IMR-90 (cell line): Measurements from ENCODE around the gene KCNAB1. TPM values are rescaled to one million over a fixed set of nuclear protein-coding genes. Genes with fewer than 3 reads are reported as not detected.

Experiments
- ATAC-seq: fragments of 200-7000 bp; cut with Tn5 transposase; 2 replicates; pipeline ENCODE4 v1.9.1; 2020; ENCODE audit warnings: low read depth, mild to moderate bottlenecking, moderate library complexity
- BruUV-seq: library from RNA; stranded (reverse); fragments of 400-500 nt; replicated peaks from 2 replicates; lab custom pipeline; 2021; lab: Mats Ljungman, UMichigan
- CTCF ChIA-PET: fragments of 300-600 bp; formaldehyde crosslinking; extraction: SDS; loops from one replicate; lab custom pipeline; 2021; ENCODE audit warnings: antibody characterized with exemption; lab: Yijun Ruan, JAX
- POLR2A ChIA-PET: fragments of 300-600 bp; sonication (Branson Sonifier 250); formaldehyde crosslinking; loops from one replicate; lab custom pipeline; 2022; ENCODE audit warnings: antibody characterized with exemption; ENCODE audit not compliant: unreplicated experiment; lab: Charles Lee
- DNase-seq: peaks from one replicate; pipeline ENCODE4 v3.0.0; 2013
- H2AFZ ChIP-seq: replicated peaks from 2 replicates; pipeline ENCODE3; 2013; ENCODE audit warnings: low read length, mild to moderate bottlenecking; ENCODE audit not compliant: poor library complexity
- H2AK5ac ChIP-seq: 2 replicates; pipeline ENCODE4 v1.6.1; 2013; ENCODE audit warnings: low read depth, low read length, inconsistent platforms
- H2AK9ac ChIP-seq: replicated peaks from 2 replicates; pipeline ENCODE3; 2013; ENCODE audit warnings: mild to moderate bottlenecking, low read depth, low read length, moderate library complexity; ENCODE audit not compliant: poor library complexity
- H2BK120ac ChIP-seq: 2 replicates; pipeline ENCODE4 v1.6.1; 2013; ENCODE audit warnings: low read depth, low read length, inconsistent platforms
- H2BK15ac ChIP-seq: 3 replicates; pipeline ENCODE4 v1.6.1; 2013; ENCODE audit warnings: low read depth, low read length, inconsistent platforms
- H2BK20ac ChIP-seq: 2 replicates; pipeline ENCODE4 v1.6.1; 2013; ENCODE audit warnings: low read depth, mild to moderate bottlenecking, inconsistent platforms, low read length, moderate library complexity
- H2BK5ac ChIP-seq: 2 replicates; pipeline ENCODE4 v1.6.1; 2013; ENCODE audit warnings: mild to moderate bottlenecking, low read depth, low read length, inconsistent platforms; ENCODE audit not compliant: poor library complexity, severe bottlenecking
- H3K14ac ChIP-seq: replicated peaks from 2 replicates; pipeline ENCODE4 v1.6.1; 2013; ENCODE audit warnings: low read depth, low read length, inconsistent platforms
- H3K18ac ChIP-seq: 2 replicates; pipeline ENCODE4 v1.6.1; 2013; ENCODE audit warnings: low read depth, low read length, control low read depth
- H3K23ac ChIP-seq: 2 replicates; pipeline ENCODE4 v1.6.1; 2013; ENCODE audit warnings: low read depth, low read length, inconsistent platforms
- H3K27ac ChIP-seq: 2 replicates; pipeline ENCODE4 v1.5.1; 2013; ENCODE audit warnings: mild to moderate bottlenecking, control low read depth, low read length; ENCODE audit not compliant: insufficient read depth
- H3K27me3 ChIP-seq: 2 replicates; pipeline ENCODE4 v1.6.1; 2013; ENCODE audit warnings: low read length; ENCODE audit not compliant: control insufficient read depth, insufficient read depth
- H3K36me3 ChIP-seq: 2 replicates; pipeline ENCODE4 v1.6.1; 2013; ENCODE audit warnings: low read length, mixed read lengths; ENCODE audit not compliant: control insufficient read depth, insufficient read depth
- H3K4ac ChIP-seq: 2 replicates; pipeline ENCODE4 v1.6.1; 2013; ENCODE audit warnings: low read depth, low read length, inconsistent platforms
- H3K4me1 ChIP-seq: 2 replicates; pipeline ENCODE4 v1.6.1; 2013; ENCODE audit warnings: low read length, mixed read lengths; ENCODE audit not compliant: control insufficient read depth, insufficient read depth
- H3K4me2 ChIP-seq: 2 replicates; pipeline ENCODE4 v1.6.1; 2013; ENCODE audit warnings: low read depth, mild to moderate bottlenecking, control low read depth, low read length, moderate library complexity
- H3K4me3 ChIP-seq: 2 replicates; pipeline ENCODE4 v1.5.1; 2013; ENCODE audit warnings: low read depth, mild to moderate bottlenecking, control low read depth, low read length, moderate library complexity; ENCODE audit not compliant: insufficient read depth
- H3K56ac ChIP-seq: 2 replicates; pipeline ENCODE4 v1.6.1; 2013; ENCODE audit warnings: low read length, inconsistent platforms; ENCODE audit not compliant: insufficient read depth; ENCODE audit errors: extremely low read depth
- H3K79me1 ChIP-seq, 2 experiments: 2 replicates each; pipeline ENCODE4 v1.6.1; 2013; ENCODE audit warnings: low read length in 2 of 2, inconsistent platforms in 1 of 2, low read depth in 1 of 2
- H3K9ac ChIP-seq: 2 replicates; pipeline ENCODE4 v1.6.1; 2013; ENCODE audit warnings: low read depth, low read length, control low read depth
- H3K9me1 ChIP-seq: 2 replicates; pipeline ENCODE4 v1.6.1; 2013; ENCODE audit warnings: low read length, inconsistent platforms; ENCODE audit not compliant: insufficient read depth
- H3K9me3 ChIP-seq: 2 replicates; pipeline ENCODE4 v1.6.1; 2013; ENCODE audit warnings: low read length; ENCODE audit not compliant: control insufficient read depth, insufficient read depth
- H4K20me1 ChIP-seq: 2 replicates; pipeline ENCODE4 v1.6.1; 2013; ENCODE audit warnings: low read length, inconsistent platforms; ENCODE audit not compliant: insufficient read depth
- H4K5ac ChIP-seq: 2 replicates; pipeline ENCODE4 v1.6.1; 2013; ENCODE audit warnings: mild to moderate bottlenecking, low read depth, low read length, control low read depth
- H4K8ac ChIP-seq, 2 experiments: 2 replicates each; pipeline ENCODE4 v1.6.1; 2013; ENCODE audit warnings: low read depth in 2 of 2, low read length in 2 of 2, control low read depth in 1 of 2, inconsistent platforms in 1 of 2
- H4K91ac ChIP-seq: 2 replicates; pipeline ENCODE4 v1.6.1; 2013; ENCODE audit warnings: low read depth, low read length, inconsistent platforms; ENCODE audit not compliant: insufficient read depth
- CEBPB ChIP-seq: IDR thresholded peaks from 2 replicates; pipeline ENCODE4 v1.6.1; 2012; ENCODE audit warnings: low read depth, low read length, improper control_type of control experiment
- CHD1 ChIP-seq: IDR thresholded peaks from 2 replicates; pipeline ENCODE4 v1.6.1; 2012; ENCODE audit warnings: low read depth, low read length, improper control_type of control experiment
- FOS ChIP-seq: fragments of 150-350 bp; IDR thresholded peaks from 2 replicates; pipeline ENCODE4 v1.6.1; 2016; ENCODE audit warnings: low read depth, low read length
- MAFK ChIP-seq: IDR thresholded peaks from 2 replicates; pipeline ENCODE4 v1.6.1; 2012; ENCODE audit warnings: low read depth, low read length, improper control_type of control experiment
- MAZ ChIP-seq: IDR thresholded peaks from 2 replicates; pipeline ENCODE4 v1.6.1; 2012; ENCODE audit warnings: low read depth, mild to moderate bottlenecking, low read length, improper control_type of control experiment, moderate library complexity, borderline replicate concordance
- MXI1 ChIP-seq: IDR thresholded peaks from 2 replicates; pipeline ENCODE4 v1.6.1; 2012; ENCODE audit warnings: low read depth, mild to moderate bottlenecking, low read length, moderate library complexity, borderline replicate concordance
- NFE2L2 ChIP-seq: fragments of 150-350 bp; IDR thresholded peaks from 2 replicates; pipeline ENCODE4 v1.6.1; 2016; ENCODE audit warnings: low read depth, mild to moderate bottlenecking, low read length
- RAD21 ChIP-seq: IDR thresholded peaks from 2 replicates; pipeline ENCODE4 v1.6.1; 2012; ENCODE audit warnings: low read length, improper control_type of control experiment
- RCOR1 ChIP-seq: IDR thresholded peaks from 2 replicates; pipeline ENCODE4 v1.6.1; 2012; ENCODE audit warnings: mild to moderate bottlenecking, low read length, improper control_type of control experiment; ENCODE audit not compliant: insufficient replicate concordance
- RFX5 ChIP-seq: IDR thresholded peaks from 2 replicates; pipeline ENCODE4 v1.8.0; 2012; ENCODE audit warnings: low read depth, mild to moderate bottlenecking, low read length, moderate library complexity
- SMC3 ChIP-seq: fragments of 150-350 bp; IDR thresholded peaks from 2 replicates; pipeline ENCODE4 v1.6.1; 2016; ENCODE audit warnings: low read depth, mild to moderate bottlenecking, antibody characterized with exemption, low read length, moderate library complexity
- WGBS, 2 experiments: methylation state at CpG; one replicate each; pipeline versions ENCODE4 v1.1.5 to v1.1.7; 2013; ENCODE audit warnings: missing lambda C conversion rate in 2 of 2; ENCODE audit not compliant: insufficient read length in 1 of 2; ENCODE audit errors: extremely low coverage in 2 of 2; 5-methylcytosine and 5-hydroxymethylcytosine counted together
- dilution Hi-C: fragments of 300-500 bp; cut with HindIII; formaldehyde crosslinking; loops from one replicate; pipeline ENCODE4 v1.14.3; 2018; ENCODE audit warnings: low sequenced_read_pairs; ENCODE audit not compliant: unreplicated experiment
- in situ Hi-C: fragments of 300-500 bp; cut with MboI; formaldehyde crosslinking; loops from 3 replicates; pipeline ENCODE4 v1.14.3; 2019; ENCODE audit warnings: low sequenced_read_pairs, inconsistent platforms, mixed read lengths
- intact Hi-C: fragments of 100-400 bp; cut with micrococcal nuclease; formaldehyde crosslinking; loops from 2 replicates; pipeline ENCODE4 v1.10.0; 2022
- polyA plus RNA-seq, 3 experiments: library from polyadenylated mRNA; depleted of rRNA; stranded (reverse); fragments of >200 nt; gene quantifications; 2 replicates each; pipeline ENCODE4 v1.2.3, GENCODE V29; 2012; ENCODE audit warnings: low replicate concordance in 1 of 3
- total RNA-seq: library from RNA; depleted of rRNA; stranded (reverse); fragments of >200 nt; gene quantifications from 2 replicates; pipeline ENCODE4 v1.2.3, GENCODE V29; 2012
- TF ChIP-seq, protein P1 (sequence below): fragments of 150-350 bp; IDR thresholded peaks from 2 replicates; pipeline ENCODE4 v1.6.1; 2017; ENCODE audit warnings: mild to moderate bottlenecking, antibody characterized with exemption, low read length, low read depth
- TF ChIP-seq, protein P2 (sequence below): conservative IDR thresholded peaks from 2 replicates; pipeline ENCODE4 v1.5.1; 2012; ENCODE audit warnings: mild to moderate bottlenecking, low read depth, low read length, improper control_type of control experiment

KCNAB1 gene
- total and polyA plus RNA-seq, 2 of the 4 experiments (the other 2 are of a cell fraction), result under 0.01 to 0.07 TPM

DNA sequence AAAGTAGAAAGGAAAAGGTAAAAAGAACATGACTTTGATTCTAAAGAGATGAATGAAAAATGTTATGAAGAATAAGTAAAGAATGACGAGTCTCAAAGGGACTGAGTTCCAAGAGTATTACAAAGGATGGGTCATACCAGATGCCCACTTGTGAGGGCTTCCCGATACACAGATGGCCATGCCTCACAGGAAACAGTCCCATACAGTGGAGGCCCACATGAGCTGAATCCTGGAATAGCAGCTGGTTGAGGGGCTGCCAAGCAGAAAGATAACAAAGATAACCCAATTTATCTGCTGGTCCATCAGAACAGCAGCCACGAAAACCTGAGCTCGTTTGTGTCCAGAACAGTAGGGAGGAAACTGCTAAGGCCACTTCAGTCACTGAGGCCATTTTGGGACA, 430.9 kb downstream of the KCNAB1 start:
- in situ Hi-C loops (no loop called here), dilution Hi-C loops (no loop called here), intact Hi-C loops (loop anchor here (1.0 to 5.0 kb wide), 3 partner anchors 124 to 586 kb away; no protein-coding TSS in a partner anchor)
- WGBS, 2 experiments, result 72% methylated on average over 2 of the region's 4 CpGs; no CpG with 5 or more reads in 1 of the 2 experiments
- H3K4me3 ChIP-seq, result no peak overlapping the region
- H3K9ac ChIP-seq, result no peak overlapping the region
- peak overlapping the region; percentile 80; the same call in 1 of the 3 replicates for H2BK15ac ChIP-seq
- H2AFZ ChIP-seq, result no peak overlapping the region
- no TSS peak for BruUV-seq
- peak overlapping the region; percentile 97 for H3K4ac ChIP-seq
- DNase-seq (peak; percentile 69), ATAC-seq (no peak)
- H3K18ac ChIP-seq, result peak overlapping the region; percentile 79
- H2AK9ac ChIP-seq, result peak overlapping the region; percentile 84
- peaks cover 4 to 37% of the 10 kb centered on the region in 2 experiments; a peak in 3 of 4 replicates for H3K79me1 ChIP-seq
- H3K9me3 ChIP-seq, result no peaks in the 10 kb centered on the region
- peaks cover 14% of the 10 kb centered on the region for H3K4me1 ChIP-seq
- ChIA-PET POLR2A (no interaction called here), CTCF (no interaction called here)
- peak overlapping the region; percentile 98 for H3K23ac ChIP-seq
- H2AK5ac ChIP-seq, result peak overlapping the region; percentile 78; the same call in 1 of the 2 replicates
- H3K56ac ChIP-seq, result peak overlapping the region; percentile 29; the same call in 1 of the 2 replicates
- peak overlapping the region; percentile 66 for H3K27ac ChIP-seq
- H3K9me1 ChIP-seq, result peaks cover 5% of the 10 kb centered on the region
- peak overlapping the region; percentile 81 for H2BK20ac ChIP-seq
- H3K27me3 ChIP-seq, result no peaks in the 10 kb centered on the region
- H3K36me3 ChIP-seq, result peaks cover 26% of the 10 kb centered on the region
- H4K20me1 ChIP-seq, result peaks cover 46% of the 10 kb centered on the region; the same call in 1 of the 2 replicates
- H4K5ac ChIP-seq, result peak overlapping the region; percentile 57
- peak overlapping the region; percentile 63 for H4K91ac ChIP-seq
- H2BK120ac ChIP-seq, result peak overlapping the region; percentile 95
- H2BK5ac ChIP-seq, result peak overlapping the region; percentile 90
- peak overlapping the region; percentile 97 for H3K14ac ChIP-seq
- peak overlapping the region; percentile 70 to 83 for H4K8ac ChIP-seq
- TF ChIP-seq RFX5 (no peak), NFE2L2 (no peak), MAFK (no peak), RCOR1 (no peak), CHD1 (no peak), RAD21 (no peak), FOS (no peak), CEBPB (no peak), SMC3 (no peak), MXI1 (no peak), MAZ (no peak)
- TF ChIP-seq, protein P1, sequence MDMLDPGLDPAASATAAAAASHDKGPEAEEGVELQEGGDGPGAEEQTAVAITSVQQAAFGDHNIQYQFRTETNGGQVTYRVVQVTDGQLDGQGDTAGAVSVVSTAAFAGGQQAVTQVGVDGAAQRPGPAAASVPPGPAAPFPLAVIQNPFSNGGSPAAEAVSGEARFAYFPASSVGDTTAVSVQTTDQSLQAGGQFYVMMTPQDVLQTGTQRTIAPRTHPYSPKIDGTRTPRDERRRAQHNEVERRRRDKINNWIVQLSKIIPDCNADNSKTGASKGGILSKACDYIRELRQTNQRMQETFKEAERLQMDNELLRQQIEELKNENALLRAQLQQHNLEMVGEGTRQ, result no peak
- TF ChIP-seq, protein P2, sequence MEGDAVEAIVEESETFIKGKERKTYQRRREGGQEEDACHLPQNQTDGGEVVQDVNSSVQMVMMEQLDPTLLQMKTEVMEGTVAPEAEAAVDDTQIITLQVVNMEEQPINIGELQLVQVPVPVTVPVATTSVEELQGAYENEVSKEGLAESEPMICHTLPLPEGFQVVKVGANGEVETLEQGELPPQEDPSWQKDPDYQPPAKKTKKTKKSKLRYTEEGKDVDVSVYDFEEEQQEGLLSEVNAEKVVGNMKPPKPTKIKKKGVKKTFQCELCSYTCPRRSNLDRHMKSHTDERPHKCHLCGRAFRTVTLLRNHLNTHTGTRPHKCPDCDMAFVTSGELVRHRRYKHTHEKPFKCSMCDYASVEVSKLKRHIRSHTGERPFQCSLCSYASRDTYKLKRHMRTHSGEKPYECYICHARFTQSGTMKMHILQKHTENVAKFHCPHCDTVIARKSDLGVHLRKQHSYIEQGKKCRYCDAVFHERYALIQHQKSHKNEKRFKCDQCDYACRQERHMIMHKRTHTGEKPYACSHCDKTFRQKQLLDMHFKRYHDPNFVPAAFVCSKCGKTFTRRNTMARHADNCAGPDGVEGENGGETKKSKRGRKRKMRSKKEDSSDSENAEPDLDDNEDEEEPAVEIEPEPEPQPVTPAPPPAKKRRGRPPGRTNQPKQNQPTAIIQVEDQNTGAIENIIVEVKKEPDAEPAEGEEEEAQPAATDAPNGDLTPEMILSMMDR, result no peak
- H3K4me2 ChIP-seq, result peak overlapping the region; percentile 77
